Endothelial cell (in vitro differentiated cells): ENCODE measurements around the gene PUDP. TPM values are rescaled to one million over a fixed set of nuclear protein-coding genes. Genes with fewer than 3 reads are reported as not detected.
A peak's percentile ranks its signal among the peaks of the same experiment; 100 is the strongest.

ENCODE experiments used
- DNase-seq: peaks from one replicate; pipeline ENCODE4 v3.0.0; 2021; ENCODE audit warnings: low spot score
- H3K27ac Mint-ChIP-seq: one replicate; pipeline ENCODE4 v1.8.0; 2021; ENCODE audit warnings: mixed read lengths, inconsistent platforms; ENCODE audit not compliant: unreplicated experiment
- H3K27me3 Mint-ChIP-seq: one replicate; pipeline ENCODE4 v1.8.0; 2021; ENCODE audit warnings: mild to moderate bottlenecking, moderate library complexity, mixed read lengths, inconsistent platforms; ENCODE audit not compliant: unreplicated experiment
- H3K36me3 Mint-ChIP-seq: one replicate; pipeline ENCODE4 v1.8.0; 2021; ENCODE audit warnings: mild to moderate bottlenecking, low read depth, mixed read lengths, inconsistent platforms; ENCODE audit not compliant: unreplicated experiment
- H3K4me1 Mint-ChIP-seq: one replicate; pipeline ENCODE4 v1.8.0; 2021; ENCODE audit warnings: mild to moderate bottlenecking, mixed read lengths, inconsistent platforms; ENCODE audit not compliant: unreplicated experiment
- H3K4me3 Mint-ChIP-seq: one replicate; pipeline ENCODE4 v1.8.0; 2021; ENCODE audit warnings: mild to moderate bottlenecking, mixed read lengths, inconsistent platforms; ENCODE audit not compliant: unreplicated experiment
- H3K9me3 Mint-ChIP-seq: one replicate; pipeline ENCODE4 v1.8.0; 2021; ENCODE audit warnings: mixed read lengths, inconsistent platforms; ENCODE audit not compliant: unreplicated experiment
- CTCF ChIP-seq: fragments of 200-600 bp; sonication (generic); IDR thresholded peaks from one replicate; pipeline ENCODE4 v1.5.0; 2021; ENCODE audit warnings: antibody characterized with exemption; ENCODE audit not compliant: unreplicated experiment
- total RNA-seq: library from RNA; stranded (reverse); fragmentation: NEBNext Ultra II Directional; extraction: Animal tissue kit (Norgen Biotek cat#: 25700); gene quantifications from one replicate; pipeline ENCODE4 v1.2.1, GENCODE V29; 2021; ENCODE audit not compliant: unreplicated experiment

PUDP gene
- total RNA-seq, 1 donor from 2014 or later = 45.0 TPM

DNA sequence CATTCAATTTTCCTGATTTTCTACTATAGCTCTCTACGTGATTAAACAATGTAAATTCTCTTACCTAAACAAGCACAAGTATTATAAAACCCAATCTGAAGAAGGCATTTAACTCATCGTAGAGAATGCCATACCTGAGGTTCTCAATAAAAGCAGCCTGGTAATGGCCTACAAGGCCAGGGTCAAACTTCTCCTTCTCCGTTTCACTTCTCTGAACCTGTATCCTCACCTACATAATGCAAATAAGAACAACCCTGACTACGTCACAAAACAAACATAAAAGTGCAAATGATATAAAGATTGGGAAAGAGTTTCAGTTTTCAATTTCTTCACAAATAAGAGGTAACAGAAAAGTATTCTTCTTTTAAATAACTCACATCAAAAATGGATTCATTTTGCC lies 56.0 kb downstream of the PUDP start:
- no peak for TF ChIP-seq CTCF
- Mint-ChIP-seq H3K27ac (no peak overlapping the region), H3K4me1 (peaks cover 25% of the 10 kb centered on the region), H3K27me3 (no peaks in the 10 kb centered on the region), H3K4me3 (no peak overlapping the region), H3K36me3 (no peaks in the 10 kb centered on the region), H3K9me3 (no peaks in the 10 kb centered on the region)
- DNase-seq = no peak

DNA sequence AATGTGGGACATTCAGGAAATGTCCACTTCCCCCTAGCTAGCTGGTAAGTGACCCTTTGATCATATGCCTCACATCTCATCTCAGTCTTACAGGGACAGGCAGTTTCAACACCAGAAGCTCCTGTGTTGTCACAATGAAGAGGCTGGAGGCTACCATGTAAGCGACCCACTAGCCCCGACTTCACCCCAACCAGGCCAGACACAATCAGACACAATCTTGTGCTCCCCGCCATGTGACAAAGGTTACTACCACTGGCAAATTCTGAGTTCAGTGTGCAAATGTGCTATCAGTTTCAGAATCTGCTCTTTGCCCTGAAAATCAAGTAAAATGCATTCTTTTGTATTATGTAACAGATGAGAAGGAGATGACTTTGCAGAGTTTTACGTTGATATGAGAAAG lies 57.3 kb downstream of the PUDP start:
- Mint-ChIP-seq H3K4me3 (no peak overlapping the region), H3K4me1 (peaks cover 33% of the 10 kb centered on the region), H3K27ac (peak overlapping the region; percentile 17), H3K27me3 (peaks cover 2% of the 10 kb centered on the region), H3K36me3 (no peaks in the 10 kb centered on the region), H3K9me3 (no peaks in the 10 kb centered on the region)
- no peak for TF ChIP-seq CTCF
- DNase-seq = no peak

GRCh38 chrX:7088968-7089615 lies 58.9 kb downstream of the PUDP start:
- DNase-seq = no peak
- Mint-ChIP-seq H3K27me3 (peaks cover 2% of the 10 kb centered on the region), H3K4me1 (peaks cover 43% of the 10 kb centered on the region), H3K9me3 (no peaks in the 10 kb centered on the region), H3K36me3 (no peaks in the 10 kb centered on the region), H3K4me3 (no peak overlapping the region), H3K27ac (peak overlapping the region; percentile 36)
- no peak for TF ChIP-seq CTCF

DNA sequence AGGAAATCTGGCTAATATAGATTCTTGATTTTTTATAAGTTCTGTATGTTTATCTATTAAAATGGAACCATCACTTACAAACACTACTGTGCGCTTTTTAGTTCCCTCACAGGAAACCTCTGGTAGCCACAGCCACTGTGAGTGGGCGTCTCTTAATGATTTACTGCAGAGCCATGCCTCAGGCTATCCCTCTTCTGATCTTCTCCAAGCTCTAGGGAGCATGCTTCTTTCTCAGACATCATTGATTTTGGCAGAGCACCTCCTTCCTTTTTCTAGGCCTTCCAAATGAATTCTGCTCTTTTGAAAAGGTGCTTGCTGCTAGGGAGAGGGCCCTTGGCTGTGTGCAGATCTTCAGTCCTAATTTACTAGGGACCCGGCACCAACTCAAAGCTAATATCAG lies 61.6 kb downstream of the PUDP start:
- H3K27ac Mint-ChIP-seq = no peak overlapping the region
- no peak overlapping the region for H3K4me3 Mint-ChIP-seq
- H3K27me3 Mint-ChIP-seq = peaks cover 5% of the 10 kb centered on the region
- no peaks in the 10 kb centered on the region for H3K36me3 Mint-ChIP-seq
- TF ChIP-seq CTCF = no peak
- H3K4me1 Mint-ChIP-seq = peaks cover 48% of the 10 kb centered on the region
- H3K9me3 Mint-ChIP-seq = no peaks in the 10 kb centered on the region
- no peak for DNase-seq

- no peaks in the 10 kb centered on the region for H3K36me3 Mint-ChIP-seq
- no peak overlapping the region for H3K4me3 Mint-ChIP-seq
- H3K27ac Mint-ChIP-seq = peak overlapping the region; percentile 84
- no peaks in the 10 kb centered on the region for H3K9me3 Mint-ChIP-seq
- TF ChIP-seq CTCF = no peak
- DNase-seq = no peak
- peaks cover 48% of the 10 kb centered on the region for H3K4me1 Mint-ChIP-seq
- peaks cover 5% of the 10 kb centered on the region for H3K27me3 Mint-ChIP-seq
Observed at GRCh38 chrX:7085879-7086278, 62.1 kb downstream of the PUDP start.
